DND-41 (cell line): ENCODE data around the gene ZFAND6.

Experiments
- CTCF ChIP-seq: IDR thresholded peaks from 2 replicates; pipeline ENCODE4 v1.5.1; 2012; ENCODE audit warnings: borderline replicate concordance, low read length, moderate library complexity, mild to moderate bottlenecking; ENCODE audit not compliant: poor library complexity, severe bottlenecking; ENCODE audit errors: extremely low read depth
- EZH2 ChIP-seq: IDR thresholded peaks from 3 replicates; pipeline ENCODE4 v1.6.1; 2012; ENCODE audit warnings: borderline replicate concordance, low read depth, mild to moderate bottlenecking, moderate library complexity, low read length, inconsistent platforms; ENCODE audit not compliant: severe bottlenecking

DNA sequence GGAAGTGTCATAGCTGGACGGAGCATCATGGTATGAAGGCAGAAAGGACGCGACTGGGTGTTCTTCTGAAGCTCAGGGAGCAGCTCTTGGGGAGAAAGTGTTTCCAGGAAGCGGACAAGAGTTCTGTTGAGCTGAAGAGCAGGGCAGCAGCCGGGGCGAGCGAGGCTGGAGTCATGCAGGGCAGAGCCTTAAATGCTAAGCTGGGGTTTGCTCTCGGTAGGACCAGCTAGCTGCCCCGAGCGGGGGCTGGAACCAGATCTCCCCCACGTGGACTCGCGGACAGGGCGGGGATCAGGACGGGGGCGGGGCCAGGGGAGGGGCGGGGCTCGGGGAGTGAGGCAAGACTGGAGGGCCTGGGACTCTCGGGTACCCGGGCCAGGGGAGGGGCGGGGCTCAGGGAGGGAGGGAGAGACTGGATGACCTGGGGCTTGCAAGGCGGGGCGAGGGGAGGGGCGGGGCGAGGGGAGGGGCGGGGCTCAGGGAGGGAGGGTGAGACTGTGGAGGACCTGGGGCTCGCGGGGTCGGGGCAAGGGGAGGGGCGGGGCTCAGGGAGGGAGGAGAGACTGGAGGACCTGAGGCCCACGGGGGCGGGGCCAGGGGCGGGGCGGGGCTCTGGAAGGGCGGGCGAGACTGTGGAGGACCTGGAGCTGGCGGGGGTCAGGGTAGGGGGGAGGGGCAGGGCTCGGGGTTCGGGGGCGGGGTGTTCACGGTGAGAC lies 92.9 kb downstream of the ZFAND6 start:
- TF ChIP-seq CTCF = no peak
- TF ChIP-seq EZH2 = no peak
